ENCODE results near the gene TXNRD1. TPM values are rescaled to one million over a fixed set of nuclear protein-coding genes. Genes with fewer than 3 reads are reported as not detected.

TXNRD1 gene
- total and polyA plus RNA-seq, 4 donors = 23.6 to 70.8 (median 55.7) TPM

GRCh38 chr12:104177663-104178501 is 37.7 kb upstream of the TXNRD1 start:
- Histone ChIP-seq H3K27ac (ENCODE audit: low read depth in 1 of 2, low read length in 2 of 2) (no peak overlapping the region), H3K9ac (ENCODE audit: low read depth in 1 of 2, low read length in 2 of 2) (no peak overlapping the region), H3K9me3 (ENCODE audit: control insufficient read depth in 4 of 4, low read length in 3 of 4) (no peaks in the 10 kb centered on the region), H3K27me3 (ENCODE audit: control insufficient read depth in 4 of 4, insufficient read depth in 4 of 4, low read length in 3 of 4) (no peaks in the 10 kb centered on the region), H3K4me1 (ENCODE audit: control insufficient read depth in 4 of 4, insufficient read depth in 4 of 4, low read length in 3 of 4) (no peaks in the 10 kb centered on the region), H3K36me3 (ENCODE audit: control insufficient read depth in 4 of 4, insufficient read depth in 3 of 4, low read depth in 1 of 4, low read length in 3 of 4) (no peaks in the 10 kb centered on the region), H3K4me3 (ENCODE audit: low read depth in 1 of 3, low read length in 3 of 3) (no peak overlapping the region)
- no peak for DNase-seq (ENCODE audit: low spot score)
- TF ChIP-seq NR2F2 (IDR thresholded peaks at IDR 0.05) = peak; percentile 58
- TF ChIP-seq JUND (IDR thresholded peaks at IDR 0.05) = peak in 1 of 2 donors; percentile 39
- TF ChIP-seq TAF1 (conservative IDR thresholded peaks at IDR 0.05) = no peak
- TF ChIP-seq RAD21 (IDR thresholded peaks at IDR 0.05) = peak; percentile 40 to 58
- peak; percentile 5 for TF ChIP-seq CTCF (IDR thresholded peaks at IDR 0.05; ENCODE audit: low read depth, low read length, missing input control)
- TF ChIP-seq ATF3 (IDR thresholded peaks at IDR 0.05) = no peak
- 53% methylated on average over 8 of the region's 8 CpGs for WGBS

- Histone ChIP-seq H3K9ac (ENCODE audit: low read depth in 1 of 2, low read length in 2 of 2) (no peak overlapping the region), H3K4me3 (ENCODE audit: low read depth in 1 of 3, low read length in 3 of 3) (no peak overlapping the region), H3K4me1 (ENCODE audit: control insufficient read depth in 4 of 4, insufficient read depth in 4 of 4, low read length in 3 of 4) (no peaks in the 10 kb centered on the region), H3K9me3 (ENCODE audit: control insufficient read depth in 4 of 4, low read length in 3 of 4) (peaks cover 0 to 18% (median 10%) of the 10 kb centered on the region in 4 donors), H3K27me3 (ENCODE audit: control insufficient read depth in 4 of 4, insufficient read depth in 4 of 4, low read length in 3 of 4) (no peaks in the 10 kb centered on the region), H3K27ac (ENCODE audit: low read depth in 1 of 2, low read length in 2 of 2) (no peak overlapping the region), H3K36me3 (ENCODE audit: control insufficient read depth in 4 of 4, insufficient read depth in 3 of 4, low read depth in 1 of 4, low read length in 3 of 4) (no peaks in the 10 kb centered on the region)
- TF ChIP-seq FOXA1 (IDR thresholded peaks at IDR 0.05) (no peak), SP1 (IDR thresholded peaks at IDR 0.05) (no peak), YY1 (IDR thresholded peaks at IDR 0.05) (no peak), RAD21 (IDR thresholded peaks at IDR 0.05) (no peak), REST (IDR thresholded peaks at IDR 0.05) (no peak), NR2F2 (IDR thresholded peaks at IDR 0.05) (no peak), EGR1 (IDR thresholded peaks at IDR 0.05; ENCODE audit: low read depth in 2 of 2) (no peak), JUND (IDR thresholded peaks at IDR 0.05) (no peak), MAX (IDR thresholded peaks at IDR 0.05) (no peak), TAF1 (conservative IDR thresholded peaks at IDR 0.05) (no peak), GABPA (IDR thresholded peaks at IDR 0.05 in 1 of 2, conservative IDR thresholded peaks at IDR 0.05 in 1 of 2) (no peak), ZBTB33 (IDR thresholded peaks at IDR 0.05) (no peak), FOXA2 (IDR thresholded peaks at IDR 0.05) (no peak), HNF4G (IDR thresholded peaks at IDR 0.05) (no peak), ATF3 (IDR thresholded peaks at IDR 0.05) (no peak), CTCF (IDR thresholded peaks at IDR 0.05; ENCODE audit: low read depth, low read length, missing input control) (no peak), HNF4A (conservative IDR thresholded peaks at IDR 0.05) (no peak), RXRA (IDR thresholded peaks at IDR 0.05) (no peak)
- no peak for DNase-seq (ENCODE audit: low spot score)
- 87% methylated on average over 5 of the region's 5 CpGs for WGBS
Observed at GRCh38 chr12:104180374-104180773, 35.2 kb upstream of the TXNRD1 start.
